GM12878 (cell line): Measurements from ENCODE around the gene SIKE1. TPM values are rescaled to one million over a fixed set of nuclear protein-coding genes. Genes with fewer than 3 reads are reported as not detected.

Experiments used
- HDGF ChIP-seq: fragments of 450-650 bp; IDR thresholded peaks from 2 replicates; pipeline ENCODE4 v1.6.1; 2016; ENCODE audit warnings: antibody characterized with exemption
- MEF2A ChIP-seq: IDR thresholded peaks from 2 replicates; pipeline ENCODE4 v1.6.1; 2011; ENCODE audit warnings: low read depth, mild to moderate bottlenecking, low read length, moderate library complexity; ENCODE audit not compliant: insufficient read depth
- MEF2B ChIP-seq: fragments of 450-650 bp; IDR thresholded peaks from 2 replicates; pipeline ENCODE4 v1.6.1; 2018; ENCODE audit warnings: mild to moderate bottlenecking, moderate library complexity; ENCODE audit not compliant: partially characterized antibody, poor library complexity, severe bottlenecking
- MTA3 ChIP-seq: IDR thresholded peaks from 2 replicates; pipeline ENCODE4 v1.6.1; 2012; ENCODE audit warnings: low read length, inconsistent platforms, borderline replicate concordance
- PAX5 ChIP-seq: IDR thresholded peaks from 2 replicates; pipeline ENCODE4 v1.6.1; 2011; ENCODE audit warnings: low read depth, low read length, borderline replicate concordance
- PKNOX1 ChIP-seq: fragments of 450-650 bp; IDR thresholded peaks from 2 replicates; pipeline ENCODE4 v1.6.1; 2016; ENCODE audit warnings: mild to moderate bottlenecking
- POLR2AphosphoS5 ChIP-seq: IDR thresholded peaks from 2 replicates; pipeline ENCODE4 v1.6.1; 2011; ENCODE audit warnings: mild to moderate bottlenecking, low read length, inconsistent platforms
- SIN3A ChIP-seq: IDR thresholded peaks from 2 replicates; pipeline ENCODE4 v1.6.1; 2012; ENCODE audit warnings: low read depth, low read length, improper control_type of control experiment
- SMAD1 ChIP-seq: fragments of 450-650 bp; IDR thresholded peaks from 2 replicates; pipeline ENCODE4 v1.6.1; 2018; ENCODE audit warnings: mild to moderate bottlenecking, low read depth; ENCODE audit not compliant: partially characterized antibody
- SMC3 ChIP-seq: IDR thresholded peaks from 2 replicates; pipeline ENCODE4 v1.6.1; 2011; ENCODE audit warnings: low read length, improper control_type of control experiment, borderline replicate concordance
- SP1 ChIP-seq: IDR thresholded peaks from one replicate; pipeline ENCODE4 v1.6.1; 2011; ENCODE audit warnings: low read depth, low read length
- SUZ12 ChIP-seq: fragments of 200-600 bp; sonication (generic); IDR thresholded peaks from one replicate; pipeline ENCODE4 v1.6.1; 2018; ENCODE audit warnings: antibody characterized with exemption, mild to moderate bottlenecking; ENCODE audit not compliant: unreplicated experiment
- TARDBP ChIP-seq: IDR thresholded peaks from 2 replicates; pipeline ENCODE4 v1.6.1; 2016; ENCODE audit warnings: borderline replicate concordance
- TCF3 ChIP-seq: IDR thresholded peaks from 2 replicates; pipeline ENCODE4 v1.6.1; 2012; ENCODE audit warnings: low read depth, mild to moderate bottlenecking, low read length, borderline replicate concordance; ENCODE audit not compliant: insufficient read depth
- WRNIP1 ChIP-seq: IDR thresholded peaks from 2 replicates; pipeline ENCODE4 v1.6.1; 2011; ENCODE audit warnings: low read depth, low read length, improper control_type of control experiment, borderline replicate concordance
- YBX1 ChIP-seq: fragments of 450-650 bp; IDR thresholded peaks from 2 replicates; pipeline ENCODE4 v1.6.1; 2016; ENCODE audit warnings: antibody characterized with exemption
- ZNF592 ChIP-seq: fragments of 450-650 bp; IDR thresholded peaks from 2 replicates; pipeline ENCODE4 v1.6.1; 2017; ENCODE audit warnings: mild to moderate bottlenecking, moderate library complexity
- polyA plus RNA-seq, 11 experiments: library from polyadenylated mRNA; depleted of rRNA in 4 of 11; unstranded in 6 of 11; stranded (reverse) in 5 of 11; fragments of >200 nt; fragmentation: Nextera tagmentation in 4 of 11; fragmentation: Illumina TruSeq in 1 of 11; extraction: Ambion mirVana in 4 of 11; extraction: Trizol in 1 of 11; gene quantifications; 1 replicate in 1 of 11; 2 replicates in 10 of 11; pipeline versions ENCODE4 v1.2.1 to v1.2.3, GENCODE V29; 2011 to 2016; ENCODE audit warnings: inconsistent platforms in 2 of 11, missing spikeins in 2 of 11, low read depth in 1 of 11
- total RNA-seq, 4 experiments: library from RNA; depleted of rRNA in 3 of 4; stranded (reverse); fragments of >200 nt in 3 of 4; fragmentation: Illumina TruSeq in 1 of 4; extraction: Trizol in 1 of 4; gene quantifications; 2 replicates each; pipeline versions ENCODE4 v1.2.1 to v1.2.3, GENCODE V29; 2013 to 2021

The SIKE1 gene
- total and polyA plus RNA-seq, 10 of the 15 experiments (the other 5 are each of a cell fraction or from before 2014, with no cell fraction given), result 10.4 to 67.0 (median 45.5) TPM

GRCh38 chr1:114745291-114745690 is 35.2 kb downstream of the SIKE1 start (continued):
- no peak for TF ChIP-seq PKNOX1
- TF ChIP-seq MEF2A, result 0 out of 2 replicates have a peak, but pooled peaks have one; percentile 27
- TF ChIP-seq TCF3, result no peak
- no peak for TF ChIP-seq SUZ12
- TF ChIP-seq MEF2B, result no peak
- TF ChIP-seq SMAD1, result no peak
- TF ChIP-seq SP1, result no peak
- no peak for TF ChIP-seq POLR2AphosphoS5
- no peak for TF ChIP-seq MTA3
- TF ChIP-seq HDGF, result no peak
- no peak for TF ChIP-seq WRNIP1
- TF ChIP-seq TARDBP, result no peak
- TF ChIP-seq SIN3A, result no peak
- no peak for TF ChIP-seq PAX5
- no peak for TF ChIP-seq SMC3
- no peak for TF ChIP-seq YBX1
- no peak for TF ChIP-seq ZNF592
